Memory B cell (primary cell): ENCODE data around the gene NECAB3.
"Not testable (repeated sequence)": the region's sequence is repeated elsewhere in the genome, so short reads cannot be mapped to it uniquely, and the experiment has no call there.

Experiments used
- ATAC-seq: fragments of 150-1000 bp; cut with Tn5 transposase; 2 replicates; pipeline ENCODE4 v1.10.0; 2021; ENCODE audit warnings: low read depth, mild to moderate bottlenecking, moderate library complexity
- DNase-seq, 2 donors: peaks; one replicate each; pipeline ENCODE4 v3.0.0; 2022; ENCODE audit warnings: low spot score in 2 of 2
- H3K27ac Mint-ChIP-seq: one replicate; pipeline ENCODE4 v1.8.0; 2022; ENCODE audit warnings: mild to moderate bottlenecking, moderate library complexity, mixed read lengths
- H3K27me3 Mint-ChIP-seq: one replicate; pipeline ENCODE4 v1.8.0; 2022; ENCODE audit warnings: mixed read lengths
- H3K36me3 Mint-ChIP-seq: one replicate; pipeline ENCODE4 v1.8.0; 2022; ENCODE audit warnings: mild to moderate bottlenecking, mixed read lengths
- H3K4me1 Mint-ChIP-seq: one replicate; pipeline ENCODE4 v1.8.0; 2022; ENCODE audit warnings: mixed read lengths
- H3K4me3 Mint-ChIP-seq: one replicate; pipeline ENCODE4 v1.8.0; 2022; ENCODE audit warnings: mild to moderate bottlenecking, moderate library complexity, mixed read lengths
- H3K9me3 Mint-ChIP-seq: one replicate; pipeline ENCODE4 v1.8.0; 2022; ENCODE audit warnings: mixed read lengths

NECAB3 gene

GRCh38 chr20:33647603-33648395 is 26.4 kb downstream of the NECAB3 start:
- DNase-seq (no peak), ATAC-seq (peak; percentile 48)
- peak overlapping the region; percentile 38 for H3K27ac Mint-ChIP-seq
- no peak overlapping the region for H3K4me3 Mint-ChIP-seq
- H3K9me3 Mint-ChIP-seq = no peaks in the 10 kb centered on the region
- H3K36me3 Mint-ChIP-seq = peaks cover 10% of the 10 kb centered on the region
- H3K27me3 Mint-ChIP-seq = no peaks in the 10 kb centered on the region
- H3K4me1 Mint-ChIP-seq = peaks cover 9% of the 10 kb centered on the region

GRCh38 chr20:33646959-33647602 is 27.1 kb downstream of the NECAB3 start:
- not testable (repeated sequence) for H3K4me3 Mint-ChIP-seq, H3K27ac Mint-ChIP-seq, ATAC-seq, DNase-seq, H3K36me3 Mint-ChIP-seq, H3K9me3 Mint-ChIP-seq, H3K4me1 Mint-ChIP-seq, H3K27me3 Mint-ChIP-seq

GRCh38 chr20:33646191-33646590 is 28.0 kb downstream of the NECAB3 start:
- peaks cover 10% of the 10 kb centered on the region for H3K36me3 Mint-ChIP-seq
- H3K27ac Mint-ChIP-seq = peak overlapping the region; percentile 51
- H3K9me3 Mint-ChIP-seq = no peaks in the 10 kb centered on the region

GRCh38 chr20:33645396-33645795 is 28.8 kb downstream of the NECAB3 start:
- H3K4me1 Mint-ChIP-seq = peaks cover 9% of the 10 kb centered on the region
- H3K27me3 Mint-ChIP-seq = no peaks in the 10 kb centered on the region
- H3K9me3 Mint-ChIP-seq = no peaks in the 10 kb centered on the region
- no peak overlapping the region for H3K27ac Mint-ChIP-seq
- H3K4me3 Mint-ChIP-seq = no peak overlapping the region
- peaks cover 13% of the 10 kb centered on the region for H3K36me3 Mint-ChIP-seq
- no peak for ATAC-seq
- DNase-seq = no peak

More at GRCh38 chr20:33646191-33646590, 28.0 kb downstream of the NECAB3 start:
- H3K4me3 Mint-ChIP-seq = no peak overlapping the region
- ATAC-seq (no peak), DNase-seq (no peak)
- H3K4me1 Mint-ChIP-seq = peaks cover 9% of the 10 kb centered on the region
- no peaks in the 10 kb centered on the region for H3K27me3 Mint-ChIP-seq

- Mint-ChIP-seq H3K9me3 (no peaks in the 10 kb centered on the region), H3K27me3 (no peaks in the 10 kb centered on the region), H3K4me3 (no peak overlapping the region), H3K27ac (no peak overlapping the region), H3K4me1 (peaks cover 9% of the 10 kb centered on the region), H3K36me3 (peaks cover 16% of the 10 kb centered on the region)
- ATAC-seq = no peak
- no peak for DNase-seq
These were observed 29.2 kb downstream of the NECAB3 start for GRCh38 chr20:33645072-33645358.

GRCh38 chr20:33644313-33645071 is 29.7 kb downstream of the NECAB3 start:
- H3K9me3 Mint-ChIP-seq = no peaks in the 10 kb centered on the region
- H3K27me3 Mint-ChIP-seq = no peaks in the 10 kb centered on the region
- DNase-seq = no peak
- no peak for ATAC-seq
- H3K36me3 Mint-ChIP-seq = peaks cover 19% of the 10 kb centered on the region
- H3K4me1 Mint-ChIP-seq = peaks cover 9% of the 10 kb centered on the region
- no peak overlapping the region for H3K4me3 Mint-ChIP-seq
- H3K27ac Mint-ChIP-seq = no peak overlapping the region

GRCh38 chr20:33640287-33640686 is 33.9 kb downstream of the NECAB3 start:
- H3K27ac Mint-ChIP-seq = no peak overlapping the region
- no peak for DNase-seq
- no peak overlapping the region for H3K4me3 Mint-ChIP-seq
- H3K9me3 Mint-ChIP-seq = no peaks in the 10 kb centered on the region
- ATAC-seq = no peak
- peaks cover 23% of the 10 kb centered on the region for H3K36me3 Mint-ChIP-seq
- H3K4me1 Mint-ChIP-seq = no peaks in the 10 kb centered on the region
- H3K27me3 Mint-ChIP-seq = no peaks in the 10 kb centered on the region

- Mint-ChIP-seq H3K27me3 (no peaks in the 10 kb centered on the region), H3K36me3 (peaks cover 23% of the 10 kb centered on the region), H3K4me3 (no peak overlapping the region), H3K9me3 (no peaks in the 10 kb centered on the region), H3K4me1 (no peaks in the 10 kb centered on the region), H3K27ac (no peak overlapping the region)
- DNase-seq = no peak
- ATAC-seq = no peak
These were observed 37.5 kb downstream of the NECAB3 start for GRCh38 chr20:33636776-33637175.

GRCh38 chr20:33635341-33635740 is 38.9 kb downstream of the NECAB3 start:
- DNase-seq = no peak
- no peak for ATAC-seq
- Mint-ChIP-seq H3K9me3 (no peaks in the 10 kb centered on the region), H3K4me3 (no peak overlapping the region), H3K27ac (no peak overlapping the region), H3K27me3 (no peaks in the 10 kb centered on the region), H3K36me3 (peaks cover 29% of the 10 kb centered on the region), H3K4me1 (no peaks in the 10 kb centered on the region)

- peaks cover 37% of the 10 kb centered on the region for H3K36me3 Mint-ChIP-seq
These were observed 42.3 kb downstream of the NECAB3 start for GRCh38 chr20:33631910-33632309.

GRCh38 chr20:33630507-33630906 is 43.7 kb downstream of the NECAB3 start:
- H3K9me3 Mint-ChIP-seq = no peaks in the 10 kb centered on the region
- DNase-seq (no peak), ATAC-seq (no peak)
- no peaks in the 10 kb centered on the region for H3K27me3 Mint-ChIP-seq
- H3K36me3 Mint-ChIP-seq = peaks cover 34% of the 10 kb centered on the region
- H3K4me1 Mint-ChIP-seq = no peaks in the 10 kb centered on the region
- no peak overlapping the region for H3K4me3 Mint-ChIP-seq
- no peak overlapping the region for H3K27ac Mint-ChIP-seq

More at GRCh38 chr20:33631910-33632309, 42.3 kb downstream of the NECAB3 start:
- not testable (repeated sequence) for H3K9me3 Mint-ChIP-seq, H3K27me3 Mint-ChIP-seq, ATAC-seq, DNase-seq, H3K4me1 Mint-ChIP-seq, H3K4me3 Mint-ChIP-seq, H3K27ac Mint-ChIP-seq

- Mint-ChIP-seq H3K4me1 (no peaks in the 10 kb centered on the region), H3K27me3 (no peaks in the 10 kb centered on the region), H3K27ac (no peak overlapping the region), H3K36me3 (peaks cover 38% of the 10 kb centered on the region), H3K9me3 (no peaks in the 10 kb centered on the region), H3K4me3 (no peak overlapping the region)
- ATAC-seq (no peak), DNase-seq (no peak)
These were observed 44.2 kb downstream of the NECAB3 start for GRCh38 chr20:33629979-33630378.

- no peak for DNase-seq
- ATAC-seq = no peak
- Mint-ChIP-seq H3K27ac (no peak overlapping the region), H3K9me3 (no peaks in the 10 kb centered on the region), H3K27me3 (no peaks in the 10 kb centered on the region), H3K36me3 (peaks cover 41% of the 10 kb centered on the region), H3K4me1 (peaks cover 3% of the 10 kb centered on the region), H3K4me3 (no peak overlapping the region)
These were observed 44.7 kb downstream of the NECAB3 start for GRCh38 chr20:33629533-33629932.

GRCh38 chr20:33627577-33628216 is 46.5 kb downstream of the NECAB3 start:
- H3K4me1 Mint-ChIP-seq = peaks cover 7% of the 10 kb centered on the region
- no peaks in the 10 kb centered on the region for H3K27me3 Mint-ChIP-seq
- H3K36me3 Mint-ChIP-seq = peaks cover 44% of the 10 kb centered on the region
- DNase-seq = no peak
- no peak for ATAC-seq
- no peak overlapping the region for H3K4me3 Mint-ChIP-seq
- H3K27ac Mint-ChIP-seq = no peak overlapping the region
- no peaks in the 10 kb centered on the region for H3K9me3 Mint-ChIP-seq
